Epithelial cell of proximal tubule (primary cell): Measurements from ENCODE around the gene KANSL1. TPM values are rescaled to one million over a fixed set of nuclear protein-coding genes. Genes with fewer than 3 reads are reported as not detected.

Experiments
- DNase-seq: peaks from one replicate; pipeline ENCODE4 v3.0.0-alpha.2; 2011; ENCODE audit warnings: low read depth
- H3K4me3 ChIP-seq: 2 replicates; pipeline ENCODE4 v1.5.1; 2011; ENCODE audit warnings: low read depth, mild to moderate bottlenecking, low read length
- CTCF ChIP-seq: conservative IDR thresholded peaks from 2 replicates; pipeline ENCODE4 v1.5.1; 2012; ENCODE audit warnings: low read depth, mild to moderate bottlenecking, low read length
- total RNA-seq: library from RNA; depleted of rRNA; stranded (reverse); fragments of >200 nt; gene quantifications from 2 replicates; pipeline ENCODE4 v1.2.3, GENCODE V29; 2015

The KANSL1 gene
- total RNA-seq, 1 donor from 2014 or later: 33.2 TPM

DNA sequence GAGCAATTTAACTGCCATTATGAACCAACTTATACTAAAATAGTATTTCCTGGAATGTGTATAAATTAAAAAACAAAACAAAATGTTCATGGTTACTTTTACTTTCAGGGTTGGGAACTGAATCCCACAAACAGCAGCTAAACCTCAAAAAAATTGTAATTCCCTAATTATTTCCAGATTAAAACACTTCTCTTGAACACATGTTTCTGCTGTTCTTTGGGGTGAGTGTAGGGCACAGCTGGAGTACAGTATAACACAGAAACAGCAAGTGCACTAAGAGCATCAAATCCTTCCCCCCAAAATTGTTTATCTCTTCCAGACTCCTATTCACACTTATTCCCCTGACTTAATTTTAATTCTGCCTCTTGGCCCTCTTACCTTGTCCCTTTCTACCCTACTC, 56.4 kb downstream of the KANSL1 start:
- no peak overlapping the region for H3K4me3 ChIP-seq
- no peak for TF ChIP-seq CTCF
- no peak for DNase-seq

DNA sequence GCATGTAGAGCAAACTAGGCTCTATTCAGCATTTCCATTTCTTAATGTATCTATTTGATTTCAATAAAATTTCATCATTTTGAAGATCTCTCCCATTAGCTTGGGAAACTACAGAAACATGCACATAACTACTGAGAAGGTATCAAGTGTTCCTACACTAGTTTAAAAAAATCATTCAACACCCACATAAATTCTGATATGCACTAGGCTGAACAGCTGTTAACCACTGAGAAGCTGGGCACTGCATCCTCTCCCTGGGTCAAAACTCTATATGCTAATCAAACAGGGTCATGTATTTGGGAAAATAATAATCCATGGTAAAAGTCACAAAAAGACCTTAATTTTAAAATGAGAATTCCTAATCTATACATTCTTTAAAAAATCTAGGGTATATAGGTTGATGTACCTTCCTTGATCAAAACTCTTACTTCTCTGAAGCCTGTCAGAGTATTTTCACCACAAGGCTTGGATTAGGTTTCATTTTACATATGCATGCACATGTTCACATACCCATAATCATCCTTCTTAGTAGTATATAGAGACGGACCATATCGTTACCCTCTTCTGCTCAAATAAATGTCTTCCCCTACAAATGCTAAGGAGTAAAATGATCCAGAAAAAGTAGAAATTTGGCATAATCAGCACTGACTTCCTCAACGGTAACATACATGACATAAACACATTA, 57.2 kb downstream of the KANSL1 start:
- no peak for TF ChIP-seq CTCF
- DNase-seq: no peak

DNA sequence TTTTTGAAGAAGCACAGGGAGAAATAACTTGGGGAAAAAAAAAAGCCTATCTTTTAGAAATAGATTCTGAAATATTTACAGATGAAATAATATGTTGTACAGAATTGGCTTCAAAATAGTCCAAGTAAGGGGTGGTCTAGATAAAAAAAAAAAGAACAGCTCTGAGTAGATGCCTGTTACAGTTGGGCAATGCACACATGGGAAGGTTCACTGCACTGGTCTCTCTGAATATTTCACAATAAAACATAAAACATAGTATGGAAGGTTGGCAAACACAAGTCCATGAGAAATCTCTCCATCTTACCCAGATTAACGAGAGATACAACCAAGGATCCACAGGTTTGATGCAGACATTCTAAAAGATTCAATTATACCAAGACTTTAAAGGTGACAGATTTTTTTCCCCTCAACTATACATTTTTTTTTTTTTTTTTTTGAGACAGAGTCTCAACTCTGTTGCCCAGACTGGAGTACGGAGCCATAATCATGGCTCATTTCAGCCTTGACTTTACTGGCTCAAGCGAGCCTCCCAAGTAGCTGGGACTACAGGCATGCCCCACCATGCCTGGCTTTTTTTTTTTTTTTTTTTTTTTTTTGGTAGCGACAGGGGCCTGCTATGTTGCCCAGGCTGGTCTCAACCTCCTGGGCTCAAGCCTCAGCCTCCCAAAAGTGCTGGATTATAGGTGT, 58.0 kb downstream of the KANSL1 start:
- no peak overlapping the region for H3K4me3 ChIP-seq
- TF ChIP-seq CTCF: no peak
- DNase-seq: no peak

More for the DNA sequence above, 57.2 kb downstream of the KANSL1 start:
- no peak overlapping the region for H3K4me3 ChIP-seq

- H3K4me3 ChIP-seq: no peak overlapping the region
- no peak for DNase-seq
- TF ChIP-seq CTCF: no peak
Observed at GRCh38 chr17:46129302-46129701, 63.9 kb downstream of the KANSL1 start.

DNA sequence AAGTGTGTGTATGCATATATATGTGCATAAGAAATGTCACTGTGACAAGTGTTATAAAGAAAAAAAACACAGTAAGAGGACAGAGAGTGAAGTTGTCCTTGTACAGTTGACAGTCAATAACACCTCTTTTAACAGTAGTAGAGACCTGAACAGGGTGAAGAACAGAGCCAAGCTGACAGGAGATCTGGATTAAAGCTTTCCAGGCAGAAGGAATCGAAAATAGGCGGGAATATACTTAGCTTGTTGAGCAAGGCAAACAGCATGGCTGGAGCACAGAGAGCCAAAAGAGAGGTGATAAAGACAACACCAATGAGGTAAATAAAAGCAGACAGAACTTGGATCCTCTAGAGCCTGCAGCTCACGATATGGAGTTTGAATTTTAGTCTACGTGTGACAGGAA, 64.8 kb downstream of the KANSL1 start:
- TF ChIP-seq CTCF: no peak
- no peak for DNase-seq
- H3K4me3 ChIP-seq: no peak overlapping the region

DNA sequence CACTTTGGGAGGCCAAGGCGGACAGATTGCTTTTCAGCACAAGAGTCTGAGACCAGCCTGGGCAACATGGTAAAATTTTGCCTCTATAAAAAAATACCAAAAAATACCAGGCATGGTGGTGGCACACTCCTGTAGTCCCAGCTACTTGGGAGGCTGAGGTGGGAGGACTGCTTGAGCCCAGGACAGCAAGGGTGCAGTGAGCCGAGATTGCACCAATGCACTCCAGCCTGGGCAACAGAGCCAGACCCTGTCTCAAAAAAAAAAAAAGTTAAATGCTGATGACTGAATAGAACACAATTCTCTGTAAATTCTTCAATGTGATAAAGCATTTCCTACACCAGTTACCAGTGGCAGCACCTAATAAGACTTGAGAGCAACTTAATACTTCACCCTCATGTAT, 65.7 kb downstream of the KANSL1 start:
- TF ChIP-seq CTCF: no peak
- no peak overlapping the region for H3K4me3 ChIP-seq

GRCh38 chr17:46126840-46127239, 66.4 kb downstream of the KANSL1 start:
- DNase-seq: no peak
- no peak overlapping the region for H3K4me3 ChIP-seq
- no peak for TF ChIP-seq CTCF

More for the DNA sequence above, 65.7 kb downstream of the KANSL1 start:
- no peak for DNase-seq
